Smooth muscle cell (in vitro differentiated cells): ENCODE results near the gene ABCG5. TPM values are rescaled to one million over a fixed set of nuclear protein-coding genes. Genes with fewer than 3 reads are reported as not detected.

Experiments used
- DNase-seq: peaks from one replicate; lab custom pipeline; 2025; ENCODE audit not compliant: unreplicated experiment; lab: John Stamatoyannopoulos, UW
- H2AFZ ChIP-seq: fragments of 200-600 bp; sonication (generic); 2 replicates; pipeline ENCODE4 v1.6.0; 2016; ENCODE audit warnings: antibody characterized with exemption, low read depth, mild to moderate bottlenecking
- H3F3A ChIP-seq: fragments of 200-600 bp; sonication (generic); 2 replicates; pipeline ENCODE4 v1.6.0; 2017; ENCODE audit warnings: antibody characterized with exemption, low read depth
- H3K27ac ChIP-seq: fragments of 200-600 bp; sonication (generic); 2 replicates; pipeline ENCODE4 v1.5.1; 2016; ENCODE audit warnings: low read depth, mild to moderate bottlenecking
- H3K27me3 ChIP-seq: fragments of 200-600 bp; sonication (generic); 2 replicates; pipeline ENCODE4 v1.6.1; 2016; ENCODE audit warnings: low read depth, mild to moderate bottlenecking
- H3K36me3 ChIP-seq: fragments of 200-600 bp; sonication (generic); 2 replicates; pipeline ENCODE4 v1.5.1; 2016; ENCODE audit warnings: low read depth
- H3K4me1 ChIP-seq: fragments of 200-600 bp; sonication (generic); 2 replicates; pipeline ENCODE4 v1.5.1; 2016; ENCODE audit warnings: low read depth
- H3K4me2 ChIP-seq: fragments of 200-600 bp; sonication (generic); 2 replicates; pipeline ENCODE4 v1.6.0; 2016; ENCODE audit warnings: mild to moderate bottlenecking
- H3K4me3 ChIP-seq: fragments of 200-600 bp; sonication (generic); 2 replicates; pipeline ENCODE4 v1.5.1; 2016; ENCODE audit warnings: mild to moderate bottlenecking
- H3K79me2 ChIP-seq: fragments of 200-600 bp; sonication (generic); 2 replicates; pipeline ENCODE4 v1.6.0; 2016; ENCODE audit warnings: low read depth, mild to moderate bottlenecking
- H3K9ac ChIP-seq: fragments of 200-600 bp; sonication (generic); 2 replicates; pipeline ENCODE4 v1.6.0; 2016; ENCODE audit warnings: low read depth
- H3K9me3 ChIP-seq: fragments of 200-600 bp; sonication (generic); replicated peaks from 2 replicates; pipeline ENCODE4 v1.5.1; 2016; ENCODE audit warnings: low read depth
- H4K20me1 ChIP-seq: fragments of 200-600 bp; sonication (generic); 2 replicates; pipeline ENCODE4 v1.6.0; 2016; ENCODE audit warnings: low read depth
- CTCF ChIP-seq: fragments of 200-600 bp; sonication (generic); IDR thresholded peaks from 2 replicates; pipeline ENCODE4 v1.5.1; 2017; ENCODE audit warnings: borderline replicate concordance, mild to moderate bottlenecking, antibody characterized with exemption; ENCODE audit not compliant: insufficient read depth, poor library complexity, severe bottlenecking
- WGBS: methylation state at CpG from one replicate; pipeline ENCODE4 v1.1.7; 2016; ENCODE audit warnings: low lambda C conversion rate; 5-methylcytosine and 5-hydroxymethylcytosine counted together
- polyA plus RNA-seq: library from polyadenylated mRNA; unstranded; fragments of >200 nt; fragmentation: Nextera tagmentation; extraction: Ambion mirVana; gene quantifications from 2 replicates; pipeline ENCODE4 v1.2.1, GENCODE V29; 2016
- total RNA-seq: library from RNA; depleted of rRNA; stranded (reverse); fragments of >200 nt; gene quantifications from 2 replicates; pipeline ENCODE4 v1.2.3, GENCODE V29; 2014

ABCG5 gene
- total and polyA plus RNA-seq, 2 experiments from 2014 or later, result not detected

GRCh38 chr2:43791035-43791765 is 47.4 kb downstream of the ABCG5 start:
- H3K36me3 ChIP-seq, result peaks cover 5% of the 10 kb centered on the region
- no peak overlapping the region for H3K4me3 ChIP-seq
- H3K27ac ChIP-seq, result no peak overlapping the region
- H3K79me2 ChIP-seq, result no peaks in the 10 kb centered on the region
- no peaks in the 10 kb centered on the region for H3F3A ChIP-seq
- no peak overlapping the region for H3K9ac ChIP-seq
- 96% methylated on average over 2 of the region's 2 CpGs for WGBS
- no peaks in the 10 kb centered on the region for H4K20me1 ChIP-seq
- no peak for TF ChIP-seq CTCF
- no peaks in the 10 kb centered on the region for H3K4me1 ChIP-seq
- no peaks in the 10 kb centered on the region for H3K27me3 ChIP-seq
- H3K9me3 ChIP-seq, result no peaks in the 10 kb centered on the region
- H3K4me2 ChIP-seq, result no peak overlapping the region
- no peak for DNase-seq
- no peak overlapping the region for H2AFZ ChIP-seq

- no peaks in the 10 kb centered on the region for H3K79me2 ChIP-seq
- H3K9me3 ChIP-seq, result no peaks in the 10 kb centered on the region
- no peak overlapping the region for H2AFZ ChIP-seq
- no peak overlapping the region for H3K4me3 ChIP-seq
- H3K36me3 ChIP-seq, result peaks cover 5% of the 10 kb centered on the region
- no peak for TF ChIP-seq CTCF
- H3K27me3 ChIP-seq, result no peaks in the 10 kb centered on the region
- no peak overlapping the region for H3K4me2 ChIP-seq
- H3K4me1 ChIP-seq, result no peaks in the 10 kb centered on the region
- DNase-seq, result no peak
- H4K20me1 ChIP-seq, result no peaks in the 10 kb centered on the region
- no peak overlapping the region for H3K27ac ChIP-seq
- no peak overlapping the region for H3K9ac ChIP-seq
- WGBS, result 95% methylated on average over 5 of the region's 5 CpGs
- no peaks in the 10 kb centered on the region for H3F3A ChIP-seq
Measured at GRCh38 chr2:43790147-43790546, 48.5 kb downstream of the ABCG5 start.

GRCh38 chr2:43788646-43789045 is 50.0 kb downstream of the ABCG5 start:
- Histone ChIP-seq H3K27me3 (no peaks in the 10 kb centered on the region), H3K4me3 (no peak overlapping the region), H3K9ac (no peak overlapping the region), H3K79me2 (no peaks in the 10 kb centered on the region), H2AFZ (no peak overlapping the region), H3K4me1 (no peaks in the 10 kb centered on the region), H3K9me3 (no peaks in the 10 kb centered on the region), H3F3A (no peaks in the 10 kb centered on the region), H3K4me2 (no peak overlapping the region), H3K36me3 (peaks cover 5% of the 10 kb centered on the region), H4K20me1 (no peaks in the 10 kb centered on the region), H3K27ac (no peak overlapping the region)
- WGBS, result 100% methylated on average over 1 of the region's 1 CpG
- DNase-seq, result no peak
- no peak for TF ChIP-seq CTCF

- Histone ChIP-seq H3K79me2 (no peaks in the 10 kb centered on the region), H3K4me1 (no peaks in the 10 kb centered on the region), H3K9ac (no peak overlapping the region), H3K4me3 (no peak overlapping the region), H3K36me3 (peaks cover 5% of the 10 kb centered on the region), H3K27me3 (no peaks in the 10 kb centered on the region), H3F3A (no peaks in the 10 kb centered on the region), H3K27ac (no peak overlapping the region), H4K20me1 (no peaks in the 10 kb centered on the region), H2AFZ (no peak overlapping the region), H3K4me2 (no peak overlapping the region), H3K9me3 (no peaks in the 10 kb centered on the region)
- no peak for DNase-seq
- no peak for TF ChIP-seq CTCF
Measured at GRCh38 chr2:43787895-43788294, 50.7 kb downstream of the ABCG5 start.
